ENCODE measurements around the gene LFNG. TPM values are rescaled to one million over a fixed set of nuclear protein-coding genes. Genes with fewer than 3 reads are reported as not detected.

The LFNG gene
- total RNA-seq, 1 donor from 2014 or later, result 11.1 TPM

DNA sequence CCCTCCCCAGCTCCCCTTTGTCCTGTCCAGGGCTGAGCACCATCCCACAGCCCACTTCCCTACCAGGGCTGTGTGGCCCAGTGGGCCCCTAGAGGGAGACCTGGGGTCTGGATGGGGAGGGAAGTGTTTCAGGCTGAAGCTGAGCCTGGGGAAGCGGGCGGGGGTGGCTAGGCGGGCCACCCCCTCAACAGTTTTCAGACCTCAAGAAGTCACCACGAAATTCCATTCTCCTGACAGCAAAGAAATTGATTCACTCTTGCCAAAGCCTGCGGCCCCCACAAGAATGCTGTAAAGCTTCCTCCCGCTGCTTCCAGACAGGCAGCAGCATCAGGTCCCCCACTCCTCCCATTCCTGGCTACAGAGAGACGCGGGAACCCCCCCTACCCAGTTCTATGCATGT, 2.5 kb upstream of the LFNG start:
- DNase-seq (ENCODE audit: low spot score), result peak; percentile 77

- no peak for DNase-seq (ENCODE audit: low spot score)
Observed at GRCh38 chr7:2517678-2518507, 1.7 kb upstream of the LFNG start.

DNA sequence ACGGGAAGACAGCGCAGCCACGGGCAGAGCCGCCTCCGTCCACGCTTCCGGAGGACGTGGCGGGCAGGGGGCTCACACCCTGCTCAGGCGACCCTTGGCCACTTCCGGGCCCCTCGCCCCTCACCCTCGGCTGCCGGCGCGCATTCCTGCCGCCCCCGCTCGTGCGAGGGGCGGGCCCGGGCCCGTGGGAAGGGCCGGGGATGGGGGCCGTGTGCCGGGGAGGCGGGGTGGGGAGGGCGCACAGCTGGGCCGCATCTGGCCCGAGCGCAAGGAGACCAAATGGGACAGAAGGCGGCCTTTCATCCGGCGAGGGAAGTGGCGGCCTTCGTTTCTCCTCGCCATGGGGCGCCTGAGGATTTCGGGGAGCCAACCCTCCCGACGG, 846 bp upstream of the LFNG start:
- no peak for DNase-seq (ENCODE audit: low spot score)

DNA sequence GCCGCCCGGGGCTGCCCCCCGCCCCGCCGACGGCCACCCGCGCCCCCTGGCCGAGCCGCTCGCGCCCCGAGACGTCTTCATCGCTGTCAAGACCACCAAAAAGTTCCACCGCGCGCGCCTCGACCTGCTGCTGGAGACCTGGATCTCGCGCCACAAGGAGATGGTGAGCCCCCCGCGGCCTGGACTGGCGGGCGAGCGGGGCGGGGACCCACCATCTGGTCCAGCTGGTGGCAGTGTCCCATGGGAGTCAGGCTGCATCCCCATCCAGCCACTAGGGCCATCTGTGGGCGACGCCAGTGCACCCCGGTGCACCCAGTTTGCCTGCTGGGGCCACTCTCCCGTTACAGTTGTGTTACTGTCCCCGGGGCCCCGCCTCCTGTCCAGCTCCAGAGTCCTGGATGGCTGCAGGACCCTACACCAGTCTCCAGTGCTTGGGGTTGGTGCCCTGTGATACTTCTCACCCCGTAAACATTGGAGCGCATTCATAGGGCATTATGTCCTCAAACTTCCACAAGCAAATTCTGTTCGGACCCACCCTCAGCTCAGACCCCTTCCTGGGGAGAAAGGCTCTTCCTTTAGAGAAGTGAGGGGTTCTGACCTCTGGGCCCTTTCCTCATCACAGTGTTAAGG, 672 bp downstream of the LFNG start:
- no peak for DNase-seq (ENCODE audit: low spot score)

- no peak for DNase-seq (ENCODE audit: low spot score)
Observed at GRCh38 chr7:2520761-2521290, 1.3 kb downstream of the LFNG start.

GRCh38 chr7:2521341-2521745, 1.8 kb downstream of the LFNG start:
- DNase-seq (ENCODE audit: low spot score), result no peak

DNA sequence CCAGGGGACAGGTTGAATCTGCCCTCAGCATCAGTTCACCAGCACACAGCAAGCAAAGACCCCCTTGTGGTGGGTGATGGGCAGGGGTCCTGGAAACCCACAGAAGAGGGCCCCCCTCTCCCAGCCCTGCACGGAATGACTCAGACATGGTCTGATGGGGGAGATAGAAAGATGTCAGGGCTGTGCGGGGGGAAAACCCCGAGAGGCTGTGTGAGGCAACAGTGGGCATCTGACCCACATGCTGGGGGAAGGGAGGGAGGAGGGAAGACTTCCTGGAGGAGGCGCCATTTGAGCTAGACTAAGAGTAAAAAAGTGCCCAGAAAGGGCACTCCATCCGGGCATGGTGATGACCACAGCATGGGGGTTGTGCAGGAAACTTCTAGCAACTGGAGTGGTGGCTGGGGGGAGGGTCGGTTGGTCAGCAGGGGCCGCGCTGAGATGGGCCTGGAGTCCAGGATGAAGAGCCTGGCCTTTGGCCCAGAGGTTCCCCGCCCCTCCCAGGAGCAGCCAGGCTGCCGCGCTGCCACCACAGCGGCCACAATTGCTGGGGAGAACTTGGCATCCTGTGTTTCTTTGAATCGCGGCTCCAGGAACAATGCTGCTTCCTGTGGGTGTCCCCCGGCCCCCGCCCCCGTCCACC, 2.5 kb downstream of the LFNG start:
- DNase-seq (ENCODE audit: low spot score), result no peak

- peak; percentile 82 for DNase-seq (ENCODE audit: low spot score)
Observed at GRCh38 chr7:2522780-2523433, 3.3 kb downstream of the LFNG start.

DNA sequence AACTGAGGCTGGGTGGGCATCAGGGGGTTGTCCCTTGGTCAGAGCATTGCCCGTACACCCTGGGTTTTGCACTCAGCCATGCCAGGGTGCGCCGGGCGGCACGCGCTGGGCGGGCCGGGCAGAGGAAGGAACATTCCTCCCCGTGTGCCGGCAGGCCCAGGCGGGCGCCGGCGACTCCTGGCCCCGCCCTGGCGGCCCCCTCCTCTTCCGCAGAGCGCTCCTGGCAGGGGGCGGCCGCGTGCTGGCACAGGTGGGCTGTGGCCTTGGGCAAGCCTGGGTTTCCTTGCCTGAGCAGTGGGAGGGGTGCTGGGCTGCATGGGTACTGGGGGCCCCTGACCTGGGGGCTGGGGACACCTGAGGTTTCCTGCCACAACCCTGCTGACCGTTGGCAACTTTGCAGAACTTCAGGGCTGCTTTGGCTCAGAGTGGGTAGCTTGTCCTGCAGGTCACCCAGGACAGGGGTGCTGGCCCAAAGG, 3.9 kb downstream of the LFNG start:
- no peak for DNase-seq (ENCODE audit: low spot score)

- DNase-seq (ENCODE audit: low spot score), result no peak
Observed at GRCh38 chr7:2523941-2524807, 4.6 kb downstream of the LFNG start.

DNA sequence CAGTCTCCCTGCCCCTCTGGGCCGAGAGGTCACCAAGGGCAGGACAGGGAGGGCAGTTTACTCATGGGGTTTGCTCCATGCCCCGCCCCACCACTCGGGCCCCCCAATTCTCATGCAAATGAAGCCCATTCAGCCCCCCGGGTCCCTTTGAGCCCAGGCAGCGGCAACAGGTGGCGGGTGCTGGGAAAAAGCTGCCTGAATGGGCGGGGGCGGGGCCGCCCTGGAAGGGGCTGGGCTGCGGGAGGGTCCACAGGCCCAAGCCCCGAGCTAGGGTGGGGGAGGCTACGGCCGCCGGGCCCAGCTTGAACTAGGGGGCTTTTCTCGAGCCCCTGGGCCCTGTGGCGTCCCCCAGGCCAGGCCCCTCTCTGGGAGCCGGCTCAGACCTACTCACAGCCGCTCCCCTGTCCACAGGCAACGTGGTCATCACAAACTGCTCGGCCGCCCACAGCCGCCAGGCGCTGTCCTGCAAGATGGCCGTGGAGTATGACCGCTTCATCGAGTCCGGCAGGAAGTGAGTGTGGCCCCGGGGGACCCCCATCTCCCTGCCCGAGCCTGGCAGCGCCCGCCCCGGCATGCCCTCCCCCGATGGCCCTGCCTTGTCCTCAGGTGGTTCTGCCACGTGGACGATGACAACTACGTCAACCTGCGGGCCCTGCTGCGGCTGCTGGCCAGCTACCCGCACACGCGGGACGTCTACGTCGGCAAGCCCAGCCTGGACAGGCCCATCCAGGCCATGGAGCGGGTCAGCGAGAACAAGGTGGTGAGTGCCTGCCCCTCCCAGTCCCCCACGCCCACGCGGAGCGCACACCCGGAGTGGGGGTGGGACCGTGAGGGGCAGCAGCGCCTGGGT, 5.5 kb downstream of the LFNG start:
- no peak for DNase-seq (ENCODE audit: low spot score)

DNA sequence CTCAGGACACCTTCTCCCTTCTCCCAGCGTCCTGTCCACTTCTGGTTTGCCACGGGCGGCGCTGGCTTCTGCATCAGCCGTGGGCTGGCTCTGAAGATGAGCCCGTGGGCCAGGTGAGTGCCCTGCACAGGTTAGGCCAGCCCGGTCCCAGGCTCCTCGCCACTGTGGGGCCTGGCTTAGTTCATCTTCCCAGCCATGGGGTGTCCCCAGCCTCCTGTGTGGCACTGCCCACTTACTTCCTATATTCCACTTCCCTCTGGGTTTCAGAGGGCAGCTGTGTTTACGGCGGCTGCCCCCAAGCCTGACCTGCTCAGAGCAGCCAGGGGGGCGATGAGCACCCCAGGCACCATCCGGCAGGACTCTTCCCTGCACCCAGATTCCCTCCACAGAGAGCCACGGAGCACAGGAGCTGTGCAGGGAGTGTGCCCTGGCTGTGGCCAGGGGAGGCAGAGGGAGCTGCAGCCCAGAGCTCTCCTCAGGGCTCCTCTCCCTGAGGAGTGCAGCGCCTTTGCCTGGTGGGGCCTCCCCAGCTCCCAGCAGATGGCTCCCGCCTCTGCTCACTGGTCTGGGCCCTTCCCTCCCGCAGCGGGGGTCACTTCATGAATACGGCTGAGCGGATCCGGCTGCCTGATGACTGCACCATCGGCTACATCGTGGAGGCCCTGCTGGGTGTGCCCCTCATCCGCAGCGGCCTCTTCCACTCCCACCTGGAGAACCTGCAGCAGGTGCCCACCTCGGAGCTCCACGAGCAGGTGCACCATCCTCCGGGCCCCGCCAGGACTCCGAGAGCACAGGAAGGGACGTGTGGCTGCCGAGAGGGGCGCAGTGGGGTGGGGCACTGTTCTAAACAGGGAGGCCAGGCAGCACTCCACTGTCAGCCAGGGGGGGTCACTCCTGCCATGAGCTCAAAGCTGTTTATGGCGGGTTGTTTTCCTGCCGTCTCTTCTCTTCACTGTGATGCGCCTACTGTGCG, 6.4 kb downstream of the LFNG start:
- DNase-seq (ENCODE audit: low spot score), result no peak

DNA sequence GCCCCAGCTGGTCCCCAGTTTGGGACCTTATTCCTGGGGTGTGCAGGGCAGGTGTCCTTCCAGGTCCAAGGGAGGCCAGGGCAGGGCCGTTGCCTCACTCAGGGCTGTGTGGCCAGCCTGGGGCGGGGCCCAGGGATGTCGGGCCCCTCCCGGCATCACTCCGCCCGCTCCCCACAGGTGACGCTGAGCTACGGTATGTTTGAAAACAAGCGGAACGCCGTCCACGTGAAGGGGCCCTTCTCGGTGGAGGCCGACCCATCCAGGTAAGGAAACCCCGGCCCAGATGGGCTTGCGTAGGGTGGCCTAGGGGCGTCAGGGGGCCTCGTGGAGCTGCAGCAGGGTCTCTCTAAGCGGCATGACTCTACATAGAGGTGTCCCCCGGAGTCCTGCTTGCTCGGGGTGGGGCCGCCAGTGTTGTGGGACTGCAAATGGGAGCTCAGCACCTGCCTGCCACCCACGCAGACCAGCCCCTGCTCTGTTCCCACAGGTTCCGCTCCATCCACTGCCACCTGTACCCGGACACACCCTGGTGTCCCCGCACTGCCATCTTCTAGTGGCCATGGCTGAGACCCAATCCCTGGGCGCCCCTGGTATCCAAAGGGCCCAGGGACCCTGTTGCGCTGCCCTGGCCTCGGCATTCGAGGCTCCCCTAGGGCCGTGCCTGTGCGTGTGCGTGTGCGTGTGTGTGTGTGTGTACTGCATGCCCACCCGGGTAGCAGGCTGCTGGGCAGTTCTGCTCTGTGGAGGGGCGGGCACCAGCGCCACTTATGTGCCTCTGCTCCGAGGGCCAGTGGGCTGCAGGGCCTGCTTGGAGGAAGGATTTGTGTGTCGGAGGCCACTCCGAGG, 7.3 kb downstream of the LFNG start:
- no peak for DNase-seq (ENCODE audit: low spot score)

DNA sequence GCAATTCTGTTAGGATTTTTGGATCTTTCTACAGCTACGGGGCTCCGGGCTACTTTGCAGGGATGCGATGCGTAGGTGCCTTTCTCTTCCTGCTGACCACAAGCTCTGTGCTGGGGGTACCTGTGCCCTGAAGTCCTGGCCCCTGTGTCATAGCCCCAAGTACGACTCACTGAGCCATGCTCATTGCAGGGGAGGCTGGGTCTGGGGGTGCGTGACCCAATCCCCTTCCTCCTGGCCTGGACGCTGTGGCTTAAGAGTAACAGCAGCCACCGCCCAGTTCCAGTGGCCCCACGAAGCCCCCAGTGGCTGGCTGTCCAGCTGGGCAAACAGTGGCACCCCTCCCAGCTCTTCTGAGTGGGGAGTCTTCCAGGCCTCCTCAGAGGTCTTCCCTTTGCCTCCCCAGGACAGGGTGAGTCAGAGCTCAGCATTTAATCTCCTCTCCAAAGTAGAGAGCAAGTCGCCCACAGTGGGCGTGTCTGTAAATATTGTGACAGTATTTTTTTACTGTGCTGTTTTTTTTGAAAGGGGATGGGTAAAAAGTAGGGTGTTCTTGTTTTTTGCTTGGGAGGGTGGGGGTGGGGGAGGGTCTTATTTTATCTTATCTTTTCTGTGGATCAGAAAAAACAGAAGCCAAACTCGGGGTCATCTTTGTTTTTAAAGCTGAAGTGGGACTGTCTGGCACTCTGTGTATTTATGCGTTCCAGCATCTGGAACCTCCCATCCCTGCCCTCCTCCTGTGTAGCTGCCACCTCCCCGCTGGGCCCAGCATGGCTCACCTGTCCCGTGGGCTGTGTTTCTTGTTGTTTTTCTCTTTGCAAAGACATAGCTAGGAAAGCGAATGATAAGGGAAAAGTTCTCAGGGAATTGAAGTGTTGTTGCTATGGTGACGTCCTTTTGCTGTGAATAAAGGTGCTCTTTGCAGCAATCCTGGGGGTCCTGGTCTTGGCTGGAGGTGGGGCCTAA, 8.2 kb downstream of the LFNG start:
- DNase-seq (ENCODE audit: low spot score), result peak; percentile 76

- DNase-seq (ENCODE audit: low spot score), result no peak
Observed at GRCh38 chr7:2528481-2529095, 9.0 kb downstream of the LFNG start.
